GM12801 (cell line): Measurements from ENCODE around the gene ADM2.

Experiments
- CTCF ChIP-seq: IDR thresholded peaks from one replicate; pipeline ENCODE4 v1.5.1; 2011; ENCODE audit warnings: control low read depth; ENCODE audit not compliant: insufficient read length; ENCODE audit errors: extremely low read depth

ADM2 gene

DNA sequence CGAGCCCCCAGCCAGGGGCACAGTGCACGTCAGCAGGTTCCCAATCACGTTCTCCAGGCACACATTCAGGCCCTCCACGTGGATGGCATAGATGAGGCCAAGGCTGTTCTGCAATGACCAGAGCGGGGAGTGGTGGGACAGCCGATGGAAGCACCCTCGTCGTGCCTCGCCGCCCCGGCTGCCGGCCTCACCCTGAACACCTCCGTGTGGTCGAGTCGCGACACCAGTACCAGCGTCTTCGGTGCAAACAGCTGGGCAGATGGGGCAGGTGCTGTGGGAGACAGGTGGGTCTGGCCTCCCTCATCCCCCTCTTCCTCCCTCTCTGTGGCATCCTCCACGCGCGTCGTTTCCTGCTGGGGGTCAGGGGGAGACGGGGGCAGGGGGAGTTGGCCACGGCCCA lies 14.0 kb upstream of the ADM2 start:
- TF ChIP-seq CTCF = no peak

- TF ChIP-seq CTCF = no peak
Observed at GRCh38 chr22:50467773-50468440, 13.4 kb upstream of the ADM2 start.

GRCh38 chr22:50468626-50469025 lies 12.7 kb upstream of the ADM2 start:
- no peak for TF ChIP-seq CTCF

GRCh38 chr22:50469377-50470305 lies 11.7 kb upstream of the ADM2 start:
- no peak for TF ChIP-seq CTCF

DNA sequence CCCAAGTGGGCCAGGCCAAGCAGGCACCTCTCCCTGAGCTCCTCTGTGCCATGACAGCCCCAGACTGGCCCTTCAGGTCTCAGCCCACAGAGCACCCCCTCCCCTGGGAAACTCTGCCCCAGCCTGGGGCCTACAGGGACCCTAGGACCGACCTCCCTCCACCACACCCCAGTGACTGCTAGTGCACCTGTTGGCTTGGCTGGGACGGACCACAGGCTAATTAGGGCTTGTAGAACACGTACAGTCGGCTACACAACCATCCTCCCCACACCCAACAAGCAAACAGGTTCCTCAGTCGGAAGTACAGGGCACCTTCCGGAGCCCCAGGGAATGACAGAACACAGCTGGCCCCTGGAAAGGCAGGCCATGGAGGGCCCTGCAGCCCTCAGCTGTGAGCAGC lies 10.9 kb upstream of the ADM2 start:
- no peak for TF ChIP-seq CTCF

GRCh38 chr22:50471197-50471847 lies 10.0 kb upstream of the ADM2 start:
- no peak for TF ChIP-seq CTCF

DNA sequence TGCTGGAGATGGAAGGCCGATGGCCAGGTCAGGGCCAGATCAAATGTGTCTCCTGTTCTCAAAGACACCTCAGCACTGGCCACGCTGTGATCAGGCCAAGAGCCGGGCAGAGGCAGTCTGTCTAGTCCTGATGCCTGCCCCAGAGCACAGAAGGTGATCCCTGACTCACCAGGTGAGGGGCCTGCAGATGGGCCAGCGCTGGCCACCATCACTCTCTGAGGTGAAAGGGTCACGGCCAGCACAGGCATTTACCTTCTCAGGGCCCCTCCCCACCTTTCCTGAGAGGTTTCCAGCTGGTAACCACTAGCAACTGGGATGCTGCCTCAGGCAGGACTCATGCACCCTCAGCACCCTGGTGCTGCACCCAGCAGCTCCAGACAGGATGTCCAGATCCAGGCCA lies 9.4 kb upstream of the ADM2 start:
- no peak for TF ChIP-seq CTCF
